D721Med (cell line): ENCODE results near the gene TTC28.
"Not testable (repeated sequence)": the region's sequence is repeated elsewhere in the genome, so short reads cannot be mapped to it uniquely, and the experiment has no call there.

ENCODE experiments used
- DNase-seq: peaks from one replicate; pipeline ENCODE4 v3.0.0; 2011; ENCODE audit warnings: low spot score; ENCODE audit not compliant: insufficient read length
- FAIRE-seq: peaks from 2 replicates; lab custom pipeline; 2011; peaks lifted over from hg19 to GRCh38; lab: Jason Lieb, UNC
- CTCF ChIP-seq: IDR thresholded peaks from 2 replicates; pipeline ENCODE4 v1.5.1; 2012; ENCODE audit warnings: mild to moderate bottlenecking, control low read depth; ENCODE audit not compliant: insufficient read depth; ENCODE audit errors: missing control alignments

The TTC28 gene

GRCh38 chr22:28505416-28506149 lies 174.1 kb downstream of the TTC28 start:
- TF ChIP-seq CTCF, result no peak
- FAIRE-seq (no peak), DNase-seq (no peak)

- DNase-seq, result no peak
Observed at GRCh38 chr22:28500006-28500405, 179.6 kb downstream of the TTC28 start.

GRCh38 chr22:28498044-28498443 lies 181.6 kb downstream of the TTC28 start:
- DNase-seq, result no peak
- no peak for FAIRE-seq
- TF ChIP-seq CTCF, result no peak

More at GRCh38 chr22:28500006-28500405, 179.6 kb downstream of the TTC28 start:
- FAIRE-seq, result no peak
- no peak for TF ChIP-seq CTCF

DNA sequence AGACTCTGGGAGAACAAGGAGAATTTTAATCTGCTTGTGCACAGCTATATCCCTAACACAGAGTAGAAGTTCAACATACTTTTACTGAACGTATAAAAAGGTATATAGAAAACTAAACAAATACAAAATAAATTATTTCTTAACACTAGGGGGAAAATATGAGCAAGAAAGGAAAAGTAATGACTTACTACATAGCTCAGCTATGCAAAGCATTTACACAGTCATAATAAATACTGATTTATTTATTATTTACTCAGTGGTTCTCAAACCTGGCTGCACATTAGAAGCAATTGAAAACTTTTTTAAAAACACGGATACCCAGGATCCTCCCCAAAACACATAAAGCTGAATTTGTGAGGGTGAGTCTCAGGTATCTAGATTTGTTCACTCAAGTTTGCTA lies 182.5 kb downstream of the TTC28 start:
- no peak for DNase-seq
- no peak for TF ChIP-seq CTCF
- FAIRE-seq, result no peak

- FAIRE-seq, DNase-seq: not testable (repeated sequence)
Observed at GRCh38 chr22:28491289-28491688, 188.4 kb downstream of the TTC28 start.

DNA sequence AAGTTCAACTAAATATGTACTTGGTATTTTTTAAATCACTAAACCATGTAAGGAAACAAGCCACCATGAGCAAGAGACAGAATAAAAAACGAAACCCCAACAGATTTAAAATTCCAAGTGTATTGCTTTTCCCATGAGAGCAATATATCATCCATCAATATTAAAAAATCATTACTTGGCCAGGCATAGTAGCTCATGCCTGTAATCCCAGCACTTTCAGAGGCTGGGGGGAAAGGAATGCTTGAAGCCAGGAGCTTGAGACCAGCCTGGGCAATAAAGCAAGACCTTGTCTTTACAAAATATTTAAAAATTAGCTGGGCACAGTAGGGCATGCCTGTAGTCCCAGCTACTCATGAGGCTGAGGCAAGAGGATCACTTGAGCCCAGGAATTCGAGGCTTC lies 190.8 kb downstream of the TTC28 start:
- FAIRE-seq (no peak), DNase-seq (no peak)
- no peak for TF ChIP-seq CTCF

DNA sequence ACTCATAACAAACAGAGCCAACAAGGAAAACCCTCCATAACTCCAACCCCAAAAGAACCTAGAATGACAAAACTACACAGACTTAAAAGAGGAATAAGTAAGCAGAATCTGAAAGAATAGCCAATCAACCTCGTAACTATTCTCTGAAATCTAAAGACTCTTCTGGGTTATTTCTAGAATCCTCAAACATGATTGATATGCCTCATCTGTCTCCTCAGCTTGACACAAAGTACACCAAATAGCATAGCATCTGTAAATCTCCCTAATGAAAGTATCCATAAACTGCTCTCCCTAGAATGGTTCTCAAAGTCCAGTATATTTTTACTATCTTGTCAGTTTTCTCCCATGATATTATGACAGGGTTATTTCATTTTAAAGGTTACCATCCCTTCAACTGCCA lies 195.0 kb downstream of the TTC28 start:
- DNase-seq (no peak), FAIRE-seq (no peak)
- TF ChIP-seq CTCF, result no peak
